Peyer's patch (tissue), 4 donors: ENCODE data around the gene ZNF782.

Experiments
- CTCF ChIP-seq, 6 experiments: fragments of 450-650 bp in 4 of 6; fragments of 200-600 bp in 2 of 6; sonication (generic) in 1 of 6; IDR thresholded peaks; one replicate each; pipeline ENCODE4 v1.5.1; 2017 to 2019; ENCODE audit warnings: antibody characterized with exemption in 6 of 6, mild to moderate bottlenecking in 3 of 6, moderate library complexity in 1 of 6
- POLR2A ChIP-seq, 2 donors: fragments of 450-650 bp; IDR thresholded peaks; one replicate each; pipeline ENCODE4 v1.5.1; 2017; ENCODE audit warnings: antibody characterized with exemption in 2 of 2, mild to moderate bottlenecking in 2 of 2, moderate library complexity in 2 of 2

- TF ChIP-seq CTCF (IDR thresholded peaks at IDR 0.05) (peak in 1 of 6 experiments; percentile 20), POLR2A (IDR thresholded peaks at IDR 0.05) (peak in 1 of 2 donors; percentile 34)
Measured at GRCh38 chr9:96853781-96854650, at the start of gene ZNF782.
